Urinary bladder (tissue), 4 donors: ENCODE data around the gene NFATC1. TPM values are rescaled to one million over a fixed set of nuclear protein-coding genes. Genes with fewer than 3 reads are reported as not detected.

Source experiments
- DNase-seq: peaks from one replicate; pipeline ENCODE4 v3.0.0-alpha.2; 2015; ENCODE audit errors: extremely low spot score
- H3K27ac ChIP-seq: one replicate; pipeline ENCODE4 v1.5.1; 2013; ENCODE audit warnings: low read depth, mild to moderate bottlenecking, moderate library complexity
- H3K36me3 ChIP-seq: one replicate; pipeline ENCODE4 v1.6.1; 2013; ENCODE audit warnings: mild to moderate bottlenecking, moderate library complexity; ENCODE audit not compliant: insufficient read depth
- H3K4me1 ChIP-seq: one replicate; pipeline ENCODE4 v1.6.1; 2013; ENCODE audit warnings: mild to moderate bottlenecking, moderate library complexity; ENCODE audit not compliant: insufficient read depth
- H3K4me3 ChIP-seq: one replicate; pipeline ENCODE4 v1.5.1; 2013; ENCODE audit warnings: low read depth, low read length
- WGBS: extraction: QIAGEN DNeasy Blood & Tissue Kit; methylation state at CpG from one replicate; pipeline ENCODE4 v1.1.7; 2013; 5-methylcytosine and 5-hydroxymethylcytosine counted together
- polyA plus RNA-seq: library from polyadenylated mRNA; stranded (reverse); fragments of 200-250 nt; gene quantifications from one replicate; pipeline ENCODE4 v1.2.3, GENCODE V29; 2013
- total RNA-seq: library from RNA; depleted of rRNA; stranded (reverse); fragments of >200 nt; gene quantifications from one replicate; pipeline ENCODE4 v1.2.3, GENCODE V29; 2014
- donor health status: healthy with polysubstance abuse.
- donor health status: healthy.

The NFATC1 gene
- total and polyA plus RNA-seq, 2 donors, result 8.5 to 11.3 TPM

DNA sequence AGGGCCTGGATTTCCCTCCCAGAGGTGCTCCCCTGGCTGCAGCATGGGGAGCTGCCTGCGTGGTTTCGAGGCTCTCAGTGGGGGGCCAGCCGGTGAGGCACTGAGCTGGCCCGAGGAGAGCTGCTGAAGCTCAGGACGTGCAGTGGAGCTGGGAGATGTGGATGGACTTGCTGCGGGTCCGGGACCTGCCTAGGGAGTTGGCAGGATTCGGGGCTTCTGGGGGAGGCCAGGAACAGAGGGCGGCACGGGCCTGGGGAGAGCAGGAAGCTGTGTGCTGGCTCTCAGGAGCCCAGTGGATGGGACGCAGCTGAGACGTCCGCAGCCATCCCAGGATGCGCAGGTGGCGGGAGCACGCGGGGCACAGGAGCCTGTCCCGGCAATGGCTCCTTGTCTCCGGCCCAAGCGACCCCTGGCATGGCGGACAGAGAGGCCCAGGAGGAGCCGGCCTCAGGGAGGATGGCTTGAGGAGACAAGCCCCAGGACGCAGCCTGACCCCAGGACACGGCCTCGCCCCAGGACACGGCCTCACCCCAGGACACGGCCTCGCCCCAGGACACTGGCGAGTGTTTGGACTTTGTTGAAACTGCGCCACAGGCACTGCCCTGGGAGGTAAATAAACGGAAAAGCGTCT lies 116.1 kb downstream of the NFATC1 start:
- H3K36me3 ChIP-seq, result no peaks in the 10 kb centered on the region
- WGBS, result 91% methylated on average over 32 of the region's 32 CpGs
- H3K4me3 ChIP-seq, result no peak overlapping the region
- no peaks in the 10 kb centered on the region for H3K4me1 ChIP-seq
- no peak overlapping the region for H3K27ac ChIP-seq
- DNase-seq, result no peak

DNA sequence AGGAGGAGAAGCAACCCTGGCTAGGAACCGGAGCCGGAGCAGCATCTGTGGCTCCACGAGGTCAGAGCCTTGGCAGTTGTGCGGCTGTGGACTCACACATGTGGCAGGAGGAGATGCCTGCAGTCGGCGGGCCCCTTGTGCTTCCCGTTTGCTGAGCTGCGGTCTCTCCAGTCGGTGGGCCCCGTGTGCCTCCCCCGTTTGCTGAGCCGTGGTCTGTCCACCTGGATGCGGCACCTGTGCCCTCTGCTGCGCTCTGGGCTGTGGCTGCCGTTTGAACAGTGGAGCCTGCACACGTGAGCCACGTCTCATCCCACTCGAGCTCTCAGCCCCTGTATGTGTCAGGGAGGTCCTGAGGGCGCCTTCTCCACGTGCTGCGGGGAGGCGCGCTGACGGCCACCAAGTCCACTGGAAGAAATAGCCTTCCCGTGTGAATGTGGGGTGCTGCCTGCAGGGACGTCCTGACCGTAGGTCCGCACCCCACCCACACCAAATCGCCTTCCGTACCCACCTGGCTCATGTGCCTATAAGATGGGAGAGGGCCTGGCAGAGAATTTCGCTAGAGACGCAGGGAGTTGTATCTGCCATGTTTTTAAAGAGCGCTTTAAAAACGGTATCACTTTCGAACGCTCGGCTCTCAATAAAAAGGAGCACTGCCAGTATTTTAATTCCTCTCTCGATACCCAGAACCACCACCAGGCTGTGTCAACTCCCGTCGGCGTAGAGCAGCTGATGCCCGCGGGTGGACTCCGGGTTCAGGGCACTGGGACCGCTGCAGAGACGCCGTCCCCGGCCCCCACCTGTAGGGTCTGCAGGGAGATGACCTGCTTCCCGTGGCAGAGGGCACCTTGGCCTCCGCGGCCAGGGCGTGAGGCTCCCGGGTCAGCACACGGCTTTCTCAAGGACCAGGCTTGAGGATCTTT lies 117.0 kb downstream of the NFATC1 start:
- H3K4me1 ChIP-seq, result no peaks in the 10 kb centered on the region
- 94% methylated on average over 54 of the region's 54 CpGs for WGBS

DNA sequence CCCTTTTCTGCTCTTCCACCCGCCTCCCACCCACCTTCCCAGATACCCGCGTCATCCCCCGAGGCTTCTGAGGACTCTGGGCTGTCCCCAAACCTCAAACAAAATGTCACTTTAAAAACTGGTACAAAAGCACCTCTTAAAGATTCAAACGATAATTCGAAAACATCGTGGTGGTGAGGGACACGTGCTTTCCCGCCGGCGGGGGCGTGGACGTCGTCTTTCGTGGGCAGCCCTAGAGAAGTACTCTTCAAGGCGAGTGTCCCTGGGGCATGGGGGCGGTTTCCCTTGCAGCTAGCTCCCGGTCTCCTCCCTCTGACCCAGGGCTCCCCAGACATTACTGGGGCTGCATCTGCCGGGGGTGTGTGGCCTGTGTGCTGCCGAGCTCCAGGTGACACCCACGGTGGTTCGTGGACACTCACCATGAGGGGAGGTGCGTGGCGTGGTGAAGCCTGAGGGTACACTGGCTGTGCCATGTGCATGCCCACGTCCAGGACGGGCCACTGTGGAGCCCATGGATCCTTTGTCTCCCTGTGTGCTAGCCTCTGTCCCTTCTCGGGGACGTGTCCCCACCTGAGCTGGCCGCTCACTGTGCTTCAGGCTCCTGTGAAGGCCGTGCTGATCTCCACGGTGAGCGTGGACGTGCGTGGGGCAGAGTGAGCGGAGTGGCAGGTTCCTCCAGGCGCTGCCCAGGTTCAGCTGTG lies 117.8 kb downstream of the NFATC1 start:
- no peak overlapping the region for H3K27ac ChIP-seq
- no peaks in the 10 kb centered on the region for H3K4me1 ChIP-seq
- DNase-seq, result no peak
- no peaks in the 10 kb centered on the region for H3K36me3 ChIP-seq
- H3K4me3 ChIP-seq, result no peak overlapping the region
- 95% methylated on average over 36 of the region's 36 CpGs for WGBS

More for the DNA sequence above, 117.0 kb downstream of the NFATC1 start:
- H3K4me3 ChIP-seq, result no peak overlapping the region
- no peaks in the 10 kb centered on the region for H3K36me3 ChIP-seq
- no peak overlapping the region for H3K27ac ChIP-seq
- DNase-seq, result no peak

DNA sequence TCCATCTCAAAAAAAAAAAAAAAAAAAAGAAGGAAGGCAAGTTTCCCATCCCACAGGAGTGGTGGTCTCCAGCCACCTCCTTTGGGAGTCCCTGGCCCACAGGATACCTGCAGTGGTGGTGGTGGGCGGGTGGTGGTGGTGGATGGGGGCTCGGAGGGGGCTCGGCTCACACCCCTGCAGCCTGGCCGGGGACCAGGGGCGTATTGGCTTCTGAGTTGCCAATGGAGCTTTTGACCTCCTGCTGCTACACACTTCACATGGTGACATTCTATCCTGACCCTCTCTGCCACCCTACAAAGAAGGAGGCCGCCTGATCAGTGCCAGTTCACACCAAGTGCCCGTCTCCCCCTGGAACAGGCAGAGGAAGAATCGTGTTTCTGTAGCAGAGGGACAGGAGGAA lies 119.6 kb downstream of the NFATC1 start:
- H3K27ac ChIP-seq, result no peak overlapping the region
- DNase-seq, result no peak
- H3K36me3 ChIP-seq, result no peaks in the 10 kb centered on the region
- 84% methylated on average over 8 of the region's 8 CpGs for WGBS
- H3K4me1 ChIP-seq, result no peaks in the 10 kb centered on the region
- H3K4me3 ChIP-seq, result no peak overlapping the region

DNA sequence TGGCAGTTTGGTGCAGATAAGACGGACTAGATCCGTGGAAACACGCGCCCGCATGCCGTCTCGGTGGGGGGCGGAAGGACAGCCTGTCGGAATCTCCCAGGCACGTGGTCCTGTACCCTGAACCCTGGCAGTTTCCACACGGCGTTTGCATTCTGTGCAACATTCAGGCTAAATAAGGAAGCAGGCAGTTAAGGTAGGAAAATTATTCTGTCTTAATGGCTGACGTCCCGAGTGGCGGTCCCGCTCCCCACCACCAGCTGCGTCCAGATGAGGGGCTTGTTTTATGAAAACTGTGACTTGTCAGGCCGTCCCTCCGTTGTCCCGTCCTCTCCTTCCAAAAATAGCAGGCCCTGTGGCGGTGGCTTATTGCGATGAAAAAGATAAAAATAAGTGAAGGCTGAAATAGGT lies 120.2 kb downstream of the NFATC1 start:
- 85% methylated on average over 22 of the region's 22 CpGs for WGBS
- H3K4me3 ChIP-seq, result no peak overlapping the region
- DNase-seq, result no peak
- no peak overlapping the region for H3K27ac ChIP-seq
- H3K36me3 ChIP-seq, result no peaks in the 10 kb centered on the region
- H3K4me1 ChIP-seq, result no peaks in the 10 kb centered on the region

DNA sequence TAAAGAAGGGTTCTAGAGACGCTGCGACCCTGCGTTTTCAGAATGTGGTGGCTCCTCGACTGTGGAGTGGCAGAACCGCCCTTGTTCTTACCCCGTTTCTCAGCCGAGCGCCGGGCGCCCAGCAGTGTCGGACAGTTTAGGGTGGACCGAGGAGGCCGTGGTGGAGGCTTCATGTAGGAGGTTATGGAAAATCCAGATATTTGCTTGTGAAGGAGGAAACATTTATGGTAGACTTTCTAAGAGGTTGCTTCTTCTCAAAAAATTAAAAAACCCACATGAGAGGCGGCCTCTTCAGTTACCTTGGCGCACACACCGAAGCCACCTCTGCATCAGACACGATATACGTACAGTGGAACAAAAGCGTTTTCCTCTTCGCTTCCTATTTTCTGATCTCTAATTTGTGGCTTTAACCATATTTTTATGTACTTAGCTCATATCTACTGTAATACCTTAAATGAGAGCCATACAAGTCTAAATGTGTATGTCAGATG lies 120.8 kb downstream of the NFATC1 start:
- Histone ChIP-seq H3K36me3 (no peaks in the 10 kb centered on the region), H3K27ac (no peak overlapping the region), H3K4me1 (no peaks in the 10 kb centered on the region), H3K4me3 (no peak overlapping the region)
- WGBS, result 95% methylated on average over 20 of the region's 20 CpGs
- no peak for DNase-seq

DNA sequence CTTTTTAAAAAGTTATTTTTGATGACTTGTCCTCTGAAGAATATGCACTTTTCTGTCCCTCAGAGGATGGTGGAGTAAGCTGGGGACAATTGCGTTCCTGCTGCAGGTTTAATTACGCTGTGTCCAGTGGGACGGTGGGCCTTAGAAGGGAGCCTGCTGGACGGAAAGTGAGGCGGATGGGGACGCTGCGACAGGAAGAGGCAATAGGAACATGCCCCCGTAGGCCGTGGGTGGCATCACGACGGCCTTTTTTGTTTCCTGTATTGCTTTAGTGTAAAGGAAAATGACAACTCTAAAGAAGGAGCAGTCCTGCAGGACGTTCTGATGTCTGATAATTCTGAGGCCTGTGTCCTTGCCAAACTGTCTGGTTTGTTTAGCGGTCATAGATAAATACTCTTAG lies 121.6 kb downstream of the NFATC1 start:
- H3K4me1 ChIP-seq, result no peaks in the 10 kb centered on the region
- H3K4me3 ChIP-seq, result no peak overlapping the region
- WGBS, result 68% methylated on average over 13 of the region's 13 CpGs
- no peak overlapping the region for H3K27ac ChIP-seq
- H3K36me3 ChIP-seq, result no peaks in the 10 kb centered on the region
- DNase-seq, result no peak

DNA sequence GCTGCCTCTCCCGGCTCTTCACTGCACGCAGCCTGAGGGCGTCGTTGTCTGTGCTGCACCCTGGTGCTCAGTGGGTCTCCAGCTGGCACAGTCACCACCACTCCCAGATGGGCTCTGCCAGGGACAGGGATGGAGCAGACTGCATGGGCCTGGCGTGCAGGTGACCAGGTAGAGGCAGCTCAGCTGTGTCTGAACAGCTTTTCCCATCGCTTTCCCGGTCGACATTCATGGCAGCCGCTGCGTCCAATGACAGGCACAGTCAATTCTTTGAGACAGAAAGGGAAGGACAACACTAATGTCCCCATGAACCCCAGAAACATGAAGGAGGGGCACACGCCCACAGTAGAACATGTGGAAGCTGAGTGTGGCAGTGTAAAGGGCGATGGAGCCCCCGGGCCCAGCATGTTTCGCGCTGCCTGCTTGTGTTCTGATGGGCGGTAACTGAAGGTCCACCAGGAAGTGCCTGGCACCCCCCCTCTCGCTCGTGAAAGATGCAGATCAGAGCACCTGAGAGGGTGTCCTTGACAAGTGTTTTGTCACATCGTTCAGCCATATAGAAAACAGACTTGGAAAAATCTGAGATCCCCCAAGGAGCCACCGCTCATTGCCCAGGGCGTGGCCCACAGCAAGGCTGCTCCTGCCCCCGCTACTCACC lies 122.4 kb downstream of the NFATC1 start:
- no peak for DNase-seq
- Histone ChIP-seq H3K36me3 (no peaks in the 10 kb centered on the region), H3K27ac (no peak overlapping the region), H3K4me1 (no peaks in the 10 kb centered on the region), H3K4me3 (no peak overlapping the region)
- WGBS, result 93% methylated on average over 22 of the region's 22 CpGs

DNA sequence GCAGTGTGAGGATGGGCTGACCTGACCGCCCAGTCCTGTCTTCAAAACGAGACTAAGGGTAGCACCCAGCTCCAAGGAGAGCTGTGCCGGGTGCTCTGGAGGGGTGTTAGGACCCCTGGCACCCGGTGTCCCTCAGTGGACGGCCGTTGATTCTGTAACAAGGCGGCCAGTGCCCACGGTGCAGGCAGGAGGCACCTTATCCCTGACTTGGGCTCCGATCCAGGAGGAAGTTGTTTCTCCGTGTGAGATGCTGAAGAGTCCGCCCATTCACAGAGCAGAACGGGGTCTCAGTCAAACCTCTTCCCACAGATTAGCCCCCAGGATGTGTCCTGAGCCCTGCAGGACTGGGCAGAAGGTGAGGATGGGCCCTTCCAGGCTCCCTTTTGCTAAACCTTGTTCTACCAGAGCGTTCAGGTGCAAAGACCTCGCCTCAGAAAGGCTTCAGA lies 123.0 kb downstream of the NFATC1 start:
- Histone ChIP-seq H3K36me3 (no peaks in the 10 kb centered on the region), H3K4me3 (no peak overlapping the region), H3K4me1 (no peaks in the 10 kb centered on the region), H3K27ac (no peak overlapping the region)
- WGBS, result 93% methylated on average over 14 of the region's 14 CpGs
- no peak for DNase-seq

DNA sequence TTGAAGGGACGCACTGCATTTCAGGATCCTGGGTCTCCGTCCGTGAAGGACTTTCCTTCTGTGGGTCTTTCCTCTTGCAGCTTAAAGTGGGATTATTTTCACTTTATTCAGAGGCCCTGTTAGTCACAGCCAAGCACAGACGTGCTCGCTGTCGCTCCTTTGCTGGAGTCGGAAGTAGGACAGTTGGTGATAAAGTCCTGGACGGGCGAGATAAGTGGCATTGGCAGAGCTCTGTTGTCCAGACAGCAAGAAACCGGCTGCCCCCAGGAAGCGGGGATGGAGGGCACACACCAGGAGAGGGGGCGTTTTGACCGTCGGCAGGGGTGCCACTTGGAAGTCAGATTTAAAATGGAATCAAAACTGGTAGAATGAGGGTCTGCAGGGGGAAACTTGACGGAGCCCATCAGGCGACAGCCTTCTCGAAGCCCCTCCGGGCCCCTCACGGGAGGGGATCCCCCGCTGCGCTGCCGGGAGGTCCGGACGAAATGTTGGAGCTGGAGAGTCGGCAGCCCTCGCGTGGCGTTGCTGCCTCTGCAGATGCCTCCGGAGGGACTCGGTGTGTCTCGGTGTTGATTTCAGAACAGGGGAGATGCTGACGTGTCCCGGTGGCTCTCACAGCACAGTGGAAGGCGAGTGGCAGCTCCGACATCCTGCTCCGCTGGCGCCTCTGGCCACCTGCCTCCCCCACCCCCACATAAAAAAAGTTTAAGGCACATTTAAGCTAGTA lies 124.2 kb downstream of the NFATC1 start:
- H3K4me1 ChIP-seq, result no peaks in the 10 kb centered on the region
- no peak for DNase-seq
- no peak overlapping the region for H3K27ac ChIP-seq
- no peak overlapping the region for H3K4me3 ChIP-seq
- WGBS, result 48% methylated on average over 37 of the region's 37 CpGs
- H3K36me3 ChIP-seq, result no peaks in the 10 kb centered on the region

DNA sequence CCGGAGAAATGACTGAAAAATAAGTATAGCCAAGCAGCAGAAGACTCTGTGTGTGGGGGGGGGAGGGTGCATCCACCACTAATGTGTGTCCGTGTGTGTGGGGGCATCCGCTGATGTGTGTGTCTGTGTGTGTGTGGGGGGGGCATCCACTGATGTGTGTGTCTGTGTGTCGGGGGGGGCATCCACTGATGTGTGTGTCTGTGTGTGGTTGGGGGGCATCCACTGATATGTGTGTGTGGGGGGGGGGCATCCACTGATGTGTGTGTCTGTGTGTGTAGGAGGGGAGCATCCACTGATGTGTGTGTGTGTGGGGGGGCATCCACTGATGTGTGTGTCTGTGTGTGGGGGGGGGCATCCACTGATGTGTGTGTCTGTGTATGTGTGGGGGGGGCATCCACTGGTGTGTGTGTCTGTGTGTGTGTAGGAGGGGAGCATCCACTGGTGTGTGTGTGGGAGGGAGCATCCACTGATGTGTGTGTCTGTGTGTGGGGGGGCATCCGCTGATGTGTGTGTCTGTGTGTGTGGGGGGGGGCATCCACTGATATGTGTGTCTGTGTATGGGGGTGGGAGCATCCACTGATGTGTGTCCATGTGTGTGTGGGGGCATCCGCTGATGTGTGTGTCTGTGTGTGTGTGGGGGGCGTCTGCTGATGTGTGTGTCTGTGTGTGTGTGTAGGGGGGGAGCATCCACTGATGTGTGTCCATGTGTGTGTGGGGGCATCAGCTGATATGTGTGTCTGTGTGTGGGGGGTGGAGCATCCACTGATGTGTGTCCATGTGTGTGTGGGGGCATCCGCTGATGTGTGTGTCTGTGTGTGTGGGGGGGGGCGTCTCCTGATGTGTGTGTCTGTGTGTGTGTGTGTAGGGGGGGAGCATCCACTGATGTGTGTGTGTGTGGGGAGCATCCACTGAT lies 125.0 kb downstream of the NFATC1 start:
- Histone ChIP-seq H3K4me3 (no peak overlapping the region), H3K36me3 (no peaks in the 10 kb centered on the region), H3K27ac (no peak overlapping the region), H3K4me1 (no peaks in the 10 kb centered on the region)
- DNase-seq, result no peak
- WGBS, result 78% methylated on average over 9 of the region's 9 CpGs
